Fibroblast of lung (primary cell): ENCODE results near the gene PCDHB14. TPM values are rescaled to one million over a fixed set of nuclear protein-coding genes. Genes with fewer than 3 reads are reported as not detected.

Experiments used
- DNase-seq, 2 donors: peaks; one replicate each; pipeline versions ENCODE4 v3.0.0 to v3.0.0-alpha.2; 2010; ENCODE audit warnings: low read depth in 2 of 2
- H2AFZ ChIP-seq: 2 replicates; pipeline ENCODE4 v1.5.1; 2012; ENCODE audit warnings: low read length, control low read depth, inconsistent platforms
- H3K27ac ChIP-seq: 2 replicates; pipeline ENCODE4 v1.5.1; 2011; ENCODE audit warnings: low read length, control low read depth; ENCODE audit not compliant: insufficient read depth
- H3K27me3 ChIP-seq: 2 replicates; pipeline ENCODE4 v1.5.1; 2011; ENCODE audit warnings: mild to moderate bottlenecking, low read length; ENCODE audit not compliant: control insufficient read depth, insufficient read depth
- H3K36me3 ChIP-seq: 2 replicates; pipeline ENCODE4 v1.5.1; 2011; ENCODE audit warnings: low read length; ENCODE audit not compliant: control insufficient read depth, insufficient read depth
- H3K4me1 ChIP-seq: 2 replicates; pipeline ENCODE4 v1.5.1; 2011; ENCODE audit warnings: low read length; ENCODE audit not compliant: control insufficient read depth, insufficient read depth; ENCODE audit errors: extremely low read depth
- H3K4me2 ChIP-seq: 2 replicates; pipeline ENCODE4 v1.5.1; 2011; ENCODE audit warnings: low read length, control low read depth; ENCODE audit not compliant: insufficient read depth; ENCODE audit errors: extremely low read depth
- H3K4me3 ChIP-seq, 4 experiments: fragments of 200-600 bp in 1 of 4; sonication (generic) in 1 of 4; replicated peaks in 1 of 4; 2 replicates each; pipeline ENCODE4 v1.5.1; 2011 to 2016; ENCODE audit warnings: low read length in 4 of 4, low read depth in 3 of 4, mild to moderate bottlenecking in 3 of 4, control low read depth in 2 of 4, inconsistent platforms in 1 of 4, mixed read lengths in 1 of 4; ENCODE audit not compliant: insufficient read depth in 1 of 4; ENCODE audit errors: control extremely low read depth in 1 of 4
- H3K79me2 ChIP-seq: 2 replicates; pipeline ENCODE4 v1.5.1; 2012; ENCODE audit warnings: mild to moderate bottlenecking, low read length, inconsistent platforms; ENCODE audit not compliant: control insufficient read depth, insufficient read depth
- H3K9ac ChIP-seq: 2 replicates; pipeline ENCODE4 v1.5.1; 2011; ENCODE audit warnings: mild to moderate bottlenecking, low read length, control low read depth; ENCODE audit not compliant: insufficient read depth
- H3K9me3 ChIP-seq: 2 replicates; pipeline ENCODE4 v1.5.1; 2012; ENCODE audit warnings: low read depth, low read length; ENCODE audit not compliant: control insufficient read depth, insufficient read depth
- H4K20me1 ChIP-seq: 2 replicates; pipeline ENCODE4 v1.5.1; 2011; ENCODE audit warnings: low read length; ENCODE audit not compliant: control insufficient read depth, insufficient read depth; ENCODE audit errors: extremely low read depth
- CTCF ChIP-seq, 2 donors: IDR thresholded peaks in 1 of 2; conservative IDR thresholded peaks in 1 of 2; 1 replicate in 1 of 2; 2 replicates in 1 of 2; pipeline ENCODE4 v1.5.1; 2011 to 2012; ENCODE audit warnings: low read length in 2 of 2, control low read depth in 1 of 2, inconsistent platforms in 1 of 2, low read depth in 1 of 2, mild to moderate bottlenecking in 1 of 2
- EZH2 ChIP-seq: IDR thresholded peaks from 2 replicates; pipeline ENCODE4 v1.5.1; 2012; ENCODE audit warnings: low read length, control low read depth, mild to moderate bottlenecking; ENCODE audit errors: missing control alignments
- polyA plus RNA-seq, 2 donors: library from polyadenylated mRNA; depleted of rRNA in 1 of 2; stranded (reverse) in 1 of 2; unstranded in 1 of 2; fragments of >200 nt; gene quantifications; 2 replicates each; pipeline ENCODE4 v1.2.1, GENCODE V29; 2011 to 2012; ENCODE audit warnings: missing spikeins in 1 of 2
- total RNA-seq: library from RNA; depleted of rRNA; stranded (reverse); fragments of >200 nt; gene quantifications from 2 replicates; pipeline ENCODE4 v1.2.1, GENCODE V29; 2014

PCDHB14 gene
- total and polyA plus RNA-seq, 2 donors (not counting 1 experiment from before 2014, with no cell fraction given), result 0.86 to 1.7 TPM

- TF ChIP-seq CTCF (conservative IDR thresholded peaks at IDR 0.05 in 1 of 2, IDR thresholded peaks at IDR 0.05 in 1 of 2; ENCODE audit: low read depth in 1 of 2, low read length in 2 of 2) (no peak), EZH2 (no peak)
- H3K4me1 ChIP-seq, result no peaks in the 10 kb centered on the region
- H3K9me3 ChIP-seq, result no peaks in the 10 kb centered on the region
- no peak overlapping the region for H3K9ac ChIP-seq
- no peak for DNase-seq
- no peaks in the 10 kb centered on the region for H3K36me3 ChIP-seq
- no peak overlapping the region for H3K27ac ChIP-seq
- no peak overlapping the region for H3K4me2 ChIP-seq
- no peaks in the 10 kb centered on the region for H3K79me2 ChIP-seq
- no peaks in the 10 kb centered on the region for H4K20me1 ChIP-seq
- no peaks in the 10 kb centered on the region for H3K27me3 ChIP-seq
- H2AFZ ChIP-seq, result no peak overlapping the region
- no peak overlapping the region for H3K4me3 ChIP-seq
Observed at GRCh38 chr5:141269195-141269594, 46.1 kb downstream of the PCDHB14 start.

- H3K4me2 ChIP-seq, result no peak overlapping the region
- no peak for DNase-seq
- H3K79me2 ChIP-seq, result no peaks in the 10 kb centered on the region
- H3K4me3 ChIP-seq, result no peak overlapping the region
- H3K27ac ChIP-seq, result no peak overlapping the region
- H3K4me1 ChIP-seq, result no peaks in the 10 kb centered on the region
- H3K36me3 ChIP-seq, result no peaks in the 10 kb centered on the region
- no peaks in the 10 kb centered on the region for H3K9me3 ChIP-seq
- TF ChIP-seq CTCF (conservative IDR thresholded peaks at IDR 0.05 in 1 of 2, IDR thresholded peaks at IDR 0.05 in 1 of 2; ENCODE audit: low read depth in 1 of 2, low read length in 2 of 2) (no peak), EZH2 (no peak)
- no peak overlapping the region for H2AFZ ChIP-seq
- no peaks in the 10 kb centered on the region for H4K20me1 ChIP-seq
- H3K9ac ChIP-seq, result no peak overlapping the region
- H3K27me3 ChIP-seq, result no peaks in the 10 kb centered on the region
Observed at GRCh38 chr5:141272906-141273305, 49.8 kb downstream of the PCDHB14 start.

Other genes starting within 250 kb of the PCDHB14 start
Only the 30 nearest of the 36 such genes appear.
- not detected in 2 replicates for gene PCDHB1, start 172.0 kb upstream of the PCDHB14 start, total RNA-seq
- not detected in 2 replicates for gene PCDHB1, start 172.0 kb upstream of the PCDHB14 start, polyA plus RNA-seq
- 1.8 and 4.6 TPM in 2 replicates for gene PCDHB2, start 128.7 kb upstream of the PCDHB14 start, total RNA-seq
- 0.91 and 3.1 TPM in 2 replicates for gene PCDHB2, start 128.7 kb upstream of the PCDHB14 start, polyA plus RNA-seq
- 0.77 and 1.7 TPM in 2 replicates for gene PCDHB3, start 122.9 kb upstream of the PCDHB14 start, total RNA-seq
- gene PCDHB3, start 122.9 kb upstream of the PCDHB14 start, polyA plus RNA-seq, result 0.35 and 2.3 TPM in 2 replicates
- gene PCDHB4, start 101.5 kb upstream of the PCDHB14 start, total RNA-seq, result 0.50 and 0.51 TPM in 2 replicates
- 0.08 and 0.27 TPM in 2 replicates for gene PCDHB4, start 101.5 kb upstream of the PCDHB14 start, polyA plus RNA-seq
- gene PCDHB5, start 88.1 kb upstream of the PCDHB14 start, total RNA-seq, result 1.8 and 2.8 TPM in 2 replicates
- 0.60 and 1.1 TPM in 2 replicates for gene PCDHB5, start 88.1 kb upstream of the PCDHB14 start, polyA plus RNA-seq
- 0.26 and 0.33 TPM in 2 replicates for gene PCDHB6, start 73.3 kb upstream of the PCDHB14 start, total RNA-seq
- gene PCDHB6, start 73.3 kb upstream of the PCDHB14 start, polyA plus RNA-seq, result 0.07 and 0.42 TPM in 2 replicates
- 1.0 and 1.5 TPM in 2 replicates for gene PCDHB7, start 50.7 kb upstream of the PCDHB14 start, total RNA-seq
- gene PCDHB7, start 50.7 kb upstream of the PCDHB14 start, polyA plus RNA-seq, result 0.28 and 0.61 TPM in 2 replicates
- 0.26 and 1.3 TPM in 2 replicates for gene PCDHB8, start 45.6 kb upstream of the PCDHB14 start, total RNA-seq
- gene PCDHB8, start 45.6 kb upstream of the PCDHB14 start, polyA plus RNA-seq, result 0.05 and 0.42 TPM in 2 replicates
- 0.51 and 1.5 TPM in 2 replicates for gene PCDHB16, start 41.0 kb upstream of the PCDHB14 start, total RNA-seq
- 0.54 and 1.5 TPM in 2 replicates for gene PCDHB16, start 41.0 kb upstream of the PCDHB14 start, polyA plus RNA-seq
- gene PCDHB9, start 36.2 kb upstream of the PCDHB14 start, total RNA-seq, result 0.26 and 0.99 TPM in 2 replicates
- 0.27 and 0.82 TPM in 2 replicates for gene PCDHB9, start 36.2 kb upstream of the PCDHB14 start, polyA plus RNA-seq
- 0.77 and 2.0 TPM in 2 replicates for gene PCDHB10, start 31.0 kb upstream of the PCDHB14 start, total RNA-seq
- gene PCDHB10, start 31.0 kb upstream of the PCDHB14 start, polyA plus RNA-seq, result 0.28 and 0.78 TPM in 2 replicates
- 0.77 and 1.7 TPM in 2 replicates for gene PCDHB11, start 23.7 kb upstream of the PCDHB14 start, total RNA-seq
- 0.11 and 0.36 TPM in 2 replicates for gene PCDHB11, start 23.7 kb upstream of the PCDHB14 start, polyA plus RNA-seq
- 0.26 and 0.66 TPM in 2 replicates for gene PCDHB12, start 14.6 kb upstream of the PCDHB14 start, total RNA-seq
- 0.02 and 0.27 TPM in 2 replicates for gene PCDHB12, start 14.6 kb upstream of the PCDHB14 start, polyA plus RNA-seq
- gene PCDHB13, start 9.4 kb upstream of the PCDHB14 start, total RNA-seq, result 0.26 and 1.5 TPM in 2 replicates
- 0.24 and 0.62 TPM in 2 replicates for gene PCDHB13, start 9.4 kb upstream of the PCDHB14 start, polyA plus RNA-seq
- gene PCDHB15, start 22.1 kb downstream of the PCDHB14 start, total RNA-seq, result 0.77 and 1.8 TPM in 2 replicates
- gene PCDHB15, start 22.1 kb downstream of the PCDHB14 start, polyA plus RNA-seq, result 0.12 and 0.31 TPM in 2 replicates
- 0.66 TPM in 1 of 2 replicates, not detected in the other for gene SLC25A2, start 80.7 kb downstream of the PCDHB14 start, total RNA-seq
- gene SLC25A2, start 80.7 kb downstream of the PCDHB14 start, polyA plus RNA-seq, result not detected in 2 replicates
- 87.1 and 107 TPM in 2 replicates for gene TAF7, start 97.4 kb downstream of the PCDHB14 start, total RNA-seq
- gene TAF7, start 97.4 kb downstream of the PCDHB14 start, polyA plus RNA-seq, result 64.9 and 73.0 TPM in 2 replicates
- 1.0 and 1.8 TPM in 2 replicates for gene PCDHGA1, start 107.2 kb downstream of the PCDHB14 start, total RNA-seq
- gene PCDHGA1, start 107.2 kb downstream of the PCDHB14 start, polyA plus RNA-seq, result 1.1 and 1.6 TPM in 2 replicates
- gene PCDHGA2, start 115.4 kb downstream of the PCDHB14 start, total RNA-seq, result 2.8 and 4.5 TPM in 2 replicates
- gene PCDHGA2, start 115.4 kb downstream of the PCDHB14 start, polyA plus RNA-seq, result 4.2 and 5.8 TPM in 2 replicates
- gene PCDHGA3, start 120.5 kb downstream of the PCDHB14 start, total RNA-seq, result 1.5 and 2.8 TPM in 2 replicates
- gene PCDHGA3, start 120.5 kb downstream of the PCDHB14 start, polyA plus RNA-seq, result 1.3 and 1.4 TPM in 2 replicates
- gene PCDHGB1, start 126.8 kb downstream of the PCDHB14 start, total RNA-seq, result 3.1 and 4.3 TPM in 2 replicates
- 1.7 TPM in 2 replicates for gene PCDHGB1, start 126.8 kb downstream of the PCDHB14 start, polyA plus RNA-seq
- 2.8 and 7.6 TPM in 2 replicates for gene PCDHGA4, start 131.7 kb downstream of the PCDHB14 start, total RNA-seq
- 3.1 and 6.4 TPM in 2 replicates for gene PCDHGA4, start 131.7 kb downstream of the PCDHB14 start, polyA plus RNA-seq
- gene PCDHGB2, start 136.7 kb downstream of the PCDHB14 start, total RNA-seq, result 3.1 and 4.6 TPM in 2 replicates
- 2.3 and 5.7 TPM in 2 replicates for gene PCDHGB2, start 136.7 kb downstream of the PCDHB14 start, polyA plus RNA-seq
- gene PCDHGA5, start 140.8 kb downstream of the PCDHB14 start, total RNA-seq, result 1.5 and 2.6 TPM in 2 replicates
- 1.2 and 1.4 TPM in 2 replicates for gene PCDHGA5, start 140.8 kb downstream of the PCDHB14 start, polyA plus RNA-seq
- gene PCDHGB3, start 146.9 kb downstream of the PCDHB14 start, total RNA-seq, result 3.1 and 5.8 TPM in 2 replicates
- gene PCDHGB3, start 146.9 kb downstream of the PCDHB14 start, polyA plus RNA-seq, result 2.5 and 2.9 TPM in 2 replicates
- 3.1 and 4.8 TPM in 2 replicates for gene PCDHGA6, start 150.5 kb downstream of the PCDHB14 start, total RNA-seq
- gene PCDHGA6, start 150.5 kb downstream of the PCDHB14 start, polyA plus RNA-seq, result 3.9 and 4.2 TPM in 2 replicates
- 2.8 and 6.8 TPM in 2 replicates for gene PCDHGA7, start 159.4 kb downstream of the PCDHB14 start, total RNA-seq
- gene PCDHGA7, start 159.4 kb downstream of the PCDHB14 start, polyA plus RNA-seq, result 2.7 and 3.0 TPM in 2 replicates
- 10.0 and 18.3 TPM in 2 replicates for gene PCDHGB4, start 164.4 kb downstream of the PCDHB14 start, total RNA-seq
- gene PCDHGB4, start 164.4 kb downstream of the PCDHB14 start, polyA plus RNA-seq, result 13.3 and 15.5 TPM in 2 replicates
- gene PCDHGA8, start 169.3 kb downstream of the PCDHB14 start, total RNA-seq, result 2.6 and 4.6 TPM in 2 replicates
- 0.76 and 1.1 TPM in 2 replicates for gene PCDHGA8, start 169.3 kb downstream of the PCDHB14 start, polyA plus RNA-seq
- gene PCDHGB5, start 174.6 kb downstream of the PCDHB14 start, total RNA-seq, result 17.5 and 21.5 TPM in 2 replicates
- gene PCDHGB5, start 174.6 kb downstream of the PCDHB14 start, polyA plus RNA-seq, result 19.6 TPM in 2 replicates